HG03064 (cell line): ENCODE data around the gene RELL1.

ENCODE experiments used
- ATAC-seq: cut with Tn5 transposase; IDR thresholded peaks from one replicate; pipeline ENCODE4 v1.9.1; 2021; ENCODE audit warnings: low read depth; ENCODE audit not compliant: unreplicated experiment

RELL1 gene

GRCh38 chr4:37641886-37642849, 44.0 kb downstream of the RELL1 start:
- ATAC-seq = no peak

DNA sequence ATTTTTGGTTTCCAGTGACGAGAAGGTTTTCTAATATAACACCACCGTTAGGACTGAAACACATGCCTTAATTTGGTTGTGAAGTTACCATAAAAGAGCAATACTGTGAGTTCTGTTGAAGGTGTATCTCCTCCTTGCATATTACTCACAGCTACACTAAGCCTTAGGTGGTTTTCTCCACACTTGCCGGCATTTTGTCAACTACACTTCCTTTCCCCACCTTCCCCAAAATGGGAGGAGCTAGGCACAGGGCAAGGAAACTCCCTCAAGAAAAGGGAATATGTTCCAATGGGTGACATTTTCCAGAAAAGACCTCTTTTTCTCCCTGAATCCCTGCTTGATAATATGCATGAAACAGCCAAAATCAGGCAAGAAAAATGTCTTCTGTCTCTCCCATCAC, 44.8 kb downstream of the RELL1 start:
- ATAC-seq = no peak

DNA sequence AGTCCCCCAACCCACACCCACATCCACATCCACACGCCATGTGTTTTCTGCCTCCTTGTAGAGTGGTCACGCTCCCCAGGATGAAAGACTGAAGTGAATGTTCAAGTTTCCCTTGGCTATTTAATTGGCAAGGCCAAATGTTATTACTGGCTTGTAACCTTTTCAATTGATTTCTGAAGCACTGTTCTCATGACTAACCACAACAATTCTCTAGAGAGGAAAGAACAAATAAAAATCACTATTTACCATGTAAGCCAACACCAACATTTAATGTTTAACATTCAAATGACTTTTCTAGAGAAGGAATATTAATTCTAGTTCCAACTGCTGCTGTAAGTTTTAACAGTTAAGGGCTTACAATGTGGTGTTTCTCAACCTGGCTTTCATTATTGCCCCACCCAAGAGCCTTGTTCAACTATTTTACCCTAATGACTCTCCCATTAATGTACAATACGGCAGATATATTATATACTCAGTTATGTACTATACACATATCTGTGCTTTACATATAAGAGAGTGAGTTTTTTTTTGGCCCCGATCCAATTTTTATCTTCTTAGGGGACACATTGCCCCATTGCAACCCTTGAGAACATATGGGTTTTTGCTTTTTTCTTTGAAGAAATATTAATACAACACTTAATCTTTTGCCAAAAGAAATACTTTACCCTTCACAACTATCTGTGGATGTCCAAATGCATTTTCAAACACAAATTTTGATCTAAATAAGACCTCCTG, 46.5 kb downstream of the RELL1 start:
- no peak for ATAC-seq

- ATAC-seq = no peak
These were observed 51.0 kb downstream of the RELL1 start for GRCh38 chr4:37635155-37635554.

- no peak for ATAC-seq
These were observed 52.0 kb downstream of the RELL1 start for GRCh38 chr4:37634180-37634579.

DNA sequence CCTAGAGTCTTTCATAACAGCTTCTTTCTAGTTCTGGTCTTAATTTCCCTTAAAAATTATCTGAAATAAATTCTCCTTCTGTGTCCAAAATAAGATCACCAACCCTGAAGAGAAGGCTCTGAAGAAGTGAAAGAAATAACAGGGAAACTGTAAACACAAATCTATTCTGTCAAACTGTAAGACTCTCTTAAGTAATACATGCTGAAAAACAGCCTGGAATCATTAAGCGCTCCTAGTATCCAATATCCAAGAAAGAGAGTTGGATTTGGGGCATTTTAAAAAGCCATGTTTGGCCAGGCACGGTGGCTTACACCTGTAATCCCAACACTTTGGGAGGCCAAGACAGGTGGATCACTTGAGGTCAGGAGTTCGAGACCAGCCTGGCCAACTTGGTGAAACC, 53.3 kb downstream of the RELL1 start:
- no peak for ATAC-seq

DNA sequence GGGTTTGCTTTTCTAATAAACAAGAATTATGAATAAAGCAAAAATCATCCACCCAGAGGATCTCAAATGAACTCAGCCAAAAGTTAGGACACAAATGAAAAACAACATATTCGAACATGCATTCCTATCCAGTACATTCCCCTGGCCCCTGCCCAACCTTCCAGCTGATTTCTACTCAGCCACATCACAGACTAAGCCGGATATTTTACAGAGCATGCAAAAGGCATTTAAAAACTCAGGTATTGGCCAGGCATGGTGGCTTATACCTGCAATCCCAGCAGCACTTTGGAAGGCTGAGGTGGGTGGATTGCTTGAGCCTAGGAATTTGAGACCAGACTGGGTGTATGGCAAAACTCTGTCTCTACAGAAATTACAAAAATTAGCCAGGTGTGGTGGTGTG, 54.6 kb downstream of the RELL1 start:
- ATAC-seq = no peak

GRCh38 chr4:37629713-37630112, 56.5 kb downstream of the RELL1 start:
- no peak for ATAC-seq

DNA sequence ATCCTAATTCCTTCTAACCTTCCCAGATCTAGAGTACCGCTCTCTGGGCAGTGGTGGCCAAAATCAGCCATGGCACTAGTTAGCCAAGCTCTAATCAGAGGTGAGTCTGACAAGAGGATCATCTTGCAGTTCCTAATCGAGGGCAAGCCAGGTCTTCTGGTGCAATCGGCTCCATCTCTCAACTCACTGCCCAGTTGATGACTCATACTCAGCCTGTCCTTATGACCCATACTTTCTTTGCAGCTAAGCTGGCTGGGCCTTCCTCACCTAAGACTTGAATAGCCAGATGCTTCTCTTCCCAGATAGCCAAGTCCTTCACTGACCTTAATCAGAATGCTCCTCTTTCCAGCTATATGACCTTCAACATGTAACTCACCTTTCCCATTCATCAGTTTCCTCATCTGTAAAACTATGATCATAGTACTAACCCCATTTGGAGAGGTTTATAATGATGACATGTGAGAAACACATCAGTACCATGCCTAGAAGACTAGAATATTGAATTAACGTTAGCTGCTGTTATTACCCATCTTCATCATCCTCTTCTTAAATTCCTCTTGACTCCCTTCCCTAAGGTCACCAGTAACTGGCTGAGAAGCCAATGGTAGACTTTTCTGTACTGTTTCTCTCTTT, 57.1 kb downstream of the RELL1 start:
- no peak for ATAC-seq

GRCh38 chr4:37627263-37627662, 58.9 kb downstream of the RELL1 start:
- ATAC-seq = no peak

- no peak for ATAC-seq
These were observed 60.7 kb downstream of the RELL1 start for GRCh38 chr4:37625499-37625898.

- ATAC-seq = no peak
These were observed 62.2 kb downstream of the RELL1 start for GRCh38 chr4:37623940-37624339.

DNA sequence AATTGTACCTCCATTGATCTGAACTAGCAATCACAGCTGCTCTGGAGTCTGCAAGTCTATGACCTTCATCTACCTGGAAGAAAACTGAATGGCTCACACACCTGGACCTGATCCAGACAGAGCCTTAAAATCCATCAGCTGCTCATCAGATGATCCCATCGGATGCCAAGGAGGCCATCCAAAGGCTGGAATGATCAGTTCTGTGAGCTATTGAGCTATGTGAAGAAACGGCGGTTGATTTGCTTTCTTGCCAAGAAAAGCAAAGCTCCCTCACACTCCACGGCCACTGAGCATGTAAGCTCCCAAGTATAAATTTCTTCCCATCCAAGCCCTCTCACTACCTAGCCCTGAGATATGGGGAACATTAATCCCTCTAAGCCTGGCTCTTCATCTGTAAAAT, 63.1 kb downstream of the RELL1 start:
- no peak for ATAC-seq

DNA sequence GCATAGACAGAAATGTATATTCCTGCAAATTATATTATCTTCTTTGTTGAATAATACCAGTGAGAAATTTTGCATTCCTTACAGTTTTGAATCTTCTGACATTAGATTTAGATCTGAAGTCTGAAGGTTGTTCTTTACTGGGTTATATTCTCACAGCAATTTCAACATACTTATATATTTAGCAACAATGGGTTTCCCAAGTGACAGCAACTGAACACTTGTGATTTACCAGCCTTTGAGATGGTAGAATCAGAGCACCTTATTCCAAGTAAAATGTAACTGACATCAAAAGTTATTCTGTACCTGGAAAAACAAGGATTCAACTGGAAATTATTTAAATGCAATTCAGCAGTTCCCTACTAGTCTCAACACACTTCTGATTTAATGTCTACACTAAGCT, 66.0 kb downstream of the RELL1 start:
- ATAC-seq = no peak

DNA sequence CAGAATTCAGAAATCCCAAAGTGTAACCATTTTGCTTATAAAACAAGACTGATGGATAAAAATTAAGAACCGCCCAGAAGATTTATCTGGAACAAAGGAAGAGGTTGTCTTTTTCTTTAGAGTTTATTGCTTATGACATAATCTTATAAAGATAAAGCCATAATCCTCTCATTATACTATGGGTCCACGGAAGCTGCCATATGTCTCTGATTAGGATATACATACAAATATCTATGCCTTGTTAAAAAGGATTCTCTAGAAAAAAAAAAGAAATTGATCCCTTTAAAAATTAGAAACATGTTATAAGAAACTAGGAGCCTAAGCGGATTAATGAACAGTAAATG, 70.5 kb downstream of the RELL1 start:
- ATAC-seq = no peak

DNA sequence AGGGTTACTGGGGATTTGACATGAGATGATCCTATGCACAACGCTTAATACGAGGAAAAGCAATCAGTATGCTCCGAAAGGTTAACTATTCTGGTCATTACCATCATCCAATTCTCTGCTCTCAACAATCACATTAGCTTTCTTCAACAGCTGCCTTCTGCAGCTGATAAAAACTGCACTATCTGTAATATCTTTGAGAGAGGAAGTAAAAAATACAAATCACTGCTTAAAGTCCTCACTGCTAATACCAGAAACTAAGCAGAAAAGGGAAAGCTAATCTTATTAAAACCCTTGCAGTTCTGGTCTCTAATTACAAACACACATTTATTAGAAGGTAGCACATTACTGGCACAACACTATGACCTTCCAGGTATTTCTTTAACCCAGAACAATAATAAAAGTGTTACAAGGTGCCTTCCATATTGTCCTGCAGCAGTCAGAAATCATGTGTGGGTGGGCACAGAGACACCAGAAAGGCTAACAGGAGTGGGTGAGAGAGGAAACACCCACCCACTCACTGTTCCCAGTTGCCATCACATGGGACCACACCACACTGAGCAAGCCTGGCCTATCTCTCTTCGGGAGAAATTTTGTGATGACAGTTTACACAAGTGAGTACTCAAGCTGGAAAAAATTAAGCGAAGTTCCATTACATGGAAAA, 71.0 kb downstream of the RELL1 start:
- ATAC-seq = no peak

GRCh38 chr4:37612811-37613210, 73.4 kb downstream of the RELL1 start:
- ATAC-seq = no peak

- ATAC-seq = no peak
These were observed 76.5 kb downstream of the RELL1 start for GRCh38 chr4:37609626-37610025.

DNA sequence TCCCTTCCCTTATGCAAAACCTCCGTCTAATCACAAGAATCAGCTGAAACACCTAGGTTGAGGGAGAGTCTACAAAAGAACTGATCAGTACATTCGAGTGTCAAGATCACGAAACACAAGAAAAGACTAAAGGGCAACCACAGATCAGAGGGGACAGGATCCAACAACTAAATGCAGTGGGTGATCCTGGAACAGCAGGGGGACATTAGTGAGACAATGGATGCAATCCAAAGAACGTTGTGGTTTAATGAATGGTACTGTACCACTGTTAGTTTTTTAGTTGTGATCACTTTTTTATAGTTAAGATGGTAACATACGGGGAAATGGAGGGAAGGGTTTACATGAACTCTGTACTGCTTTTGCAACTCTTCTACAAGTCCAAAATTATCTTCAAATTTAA, 79.2 kb downstream of the RELL1 start:
- no peak for ATAC-seq

- no peak for ATAC-seq
These were observed 80.2 kb downstream of the RELL1 start for GRCh38 chr4:37605843-37606565.
